ENCODE measurements around the gene KLRC4.
"Not testable (repeated sequence)": the region's sequence is repeated elsewhere in the genome, so short reads cannot be mapped to it uniquely, and the experiment has no call there.

Gene KLRC4, protein sequence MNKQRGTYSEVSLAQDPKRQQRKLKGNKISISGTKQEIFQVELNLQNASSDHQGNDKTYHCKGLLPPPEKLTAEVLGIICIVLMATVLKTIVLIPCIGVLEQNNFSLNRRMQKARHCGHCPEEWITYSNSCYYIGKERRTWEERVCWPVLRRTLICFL

DNA sequence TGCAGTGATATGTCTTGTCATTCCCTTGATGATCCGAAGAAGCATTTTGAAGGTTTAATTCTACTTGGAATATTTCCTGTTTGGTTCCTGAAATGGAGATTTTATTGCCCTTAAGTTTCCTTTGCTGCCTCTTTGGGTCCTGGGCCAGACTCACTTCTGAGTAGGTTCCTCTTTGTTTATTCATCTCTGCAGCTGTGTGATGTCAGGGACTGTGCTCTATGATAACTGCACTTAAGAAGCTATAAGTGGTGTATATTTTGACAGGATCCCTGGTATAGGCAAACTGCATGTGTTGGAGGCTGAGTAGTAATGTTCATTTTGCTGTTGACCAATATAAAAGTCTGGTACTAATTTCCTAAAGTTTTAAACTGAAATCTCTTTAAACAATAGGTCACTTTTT lies at the start of gene KLRC4:
KLRC4 (minus strand) TSS at position 366 of the 400 bp plus-strand sequence; CDS start at position 184, 182 bp downstream.
- intact Hi-C loops (cut with DNase I), result no loop called here
- no peak for DNase-seq

DNA sequence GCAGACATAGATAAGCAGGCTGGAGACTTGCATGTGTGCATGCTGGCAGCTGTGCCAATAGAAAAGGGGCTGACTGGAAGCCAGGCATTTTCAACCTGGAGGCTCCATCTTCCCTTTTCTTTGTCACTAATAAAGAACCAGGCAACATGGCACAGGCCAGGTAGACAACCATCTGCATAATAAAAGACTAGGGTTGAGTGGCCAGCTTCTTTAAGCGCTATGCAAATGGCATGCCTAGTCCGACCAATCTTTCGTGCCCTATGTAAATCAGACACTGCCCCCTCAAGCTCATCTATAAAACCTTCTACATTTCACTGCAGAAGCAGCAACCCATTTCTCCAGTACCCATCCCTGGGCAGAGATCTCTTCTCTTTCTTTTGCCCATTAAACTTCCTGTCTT lies 48.2 kb upstream of the KLRC4 start:
- intact Hi-C loops (cut with DNase I), result no loop called here
- no peak for DNase-seq

DNA sequence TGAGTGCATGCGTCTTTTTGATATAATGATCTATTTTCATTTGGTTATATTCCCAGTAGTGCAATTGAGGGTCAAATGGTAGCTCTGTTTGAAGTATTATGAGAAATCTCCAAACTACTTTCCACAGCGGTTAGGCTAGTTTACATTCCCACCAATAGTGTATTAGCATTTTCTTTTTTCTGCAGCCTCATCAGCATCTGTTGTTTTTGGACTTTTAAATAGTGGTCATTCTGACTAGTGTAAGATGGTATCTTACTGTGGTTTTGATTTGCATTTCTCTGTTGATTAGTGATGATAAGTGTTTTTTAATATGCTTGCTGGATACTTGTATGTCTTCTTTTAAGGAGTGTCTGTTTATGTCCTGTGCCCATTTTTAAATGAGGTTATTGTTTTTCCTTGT lies 47.3 kb upstream of the KLRC4 start:
- DNase-seq, result no peak
- intact Hi-C loops (cut with DNase I), result no loop called here

DNA sequence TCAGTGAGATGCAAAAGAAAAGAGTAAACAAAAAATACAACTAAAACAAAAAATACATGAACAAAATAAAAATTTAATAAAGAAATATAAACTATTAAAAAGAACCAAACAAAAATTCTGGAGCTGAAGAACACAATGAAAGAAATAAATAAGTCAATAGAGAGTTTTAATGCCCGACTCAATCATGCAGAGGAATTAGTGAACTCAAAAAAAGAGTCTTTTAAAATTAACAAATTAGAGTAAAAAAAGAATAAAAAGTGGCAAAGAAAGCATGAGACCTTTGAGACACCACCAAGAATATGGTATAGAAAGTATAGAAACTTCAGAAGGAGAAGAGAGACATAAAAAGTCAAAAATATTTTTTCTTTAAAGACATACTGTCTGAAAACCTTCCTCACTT lies 46.2 kb upstream of the KLRC4 start:
- intact Hi-C loops (cut with DNase I), result no loop called here
- no peak for DNase-seq

DNA sequence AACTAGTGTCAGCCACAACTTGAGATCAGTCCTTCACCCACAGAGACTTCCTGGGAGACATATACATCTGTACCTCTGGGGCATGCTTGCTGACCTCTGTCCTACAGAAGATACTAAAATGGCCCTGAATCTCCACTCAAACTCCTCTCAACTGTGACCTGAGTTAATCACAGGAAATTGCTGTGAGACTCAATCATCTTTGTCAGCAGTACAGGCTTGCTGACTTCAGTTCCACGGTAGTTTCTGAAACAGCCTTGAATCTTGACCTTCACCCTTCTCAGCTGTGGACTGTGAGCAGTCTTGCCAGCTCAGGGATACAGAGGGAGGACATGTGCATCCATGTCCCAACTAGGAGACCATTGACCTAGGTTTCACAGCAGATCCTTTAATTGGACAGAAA lies 45.0 kb upstream of the KLRC4 start:
- intact Hi-C loops (cut with DNase I), result no loop called here
- DNase-seq, result no peak

DNA sequence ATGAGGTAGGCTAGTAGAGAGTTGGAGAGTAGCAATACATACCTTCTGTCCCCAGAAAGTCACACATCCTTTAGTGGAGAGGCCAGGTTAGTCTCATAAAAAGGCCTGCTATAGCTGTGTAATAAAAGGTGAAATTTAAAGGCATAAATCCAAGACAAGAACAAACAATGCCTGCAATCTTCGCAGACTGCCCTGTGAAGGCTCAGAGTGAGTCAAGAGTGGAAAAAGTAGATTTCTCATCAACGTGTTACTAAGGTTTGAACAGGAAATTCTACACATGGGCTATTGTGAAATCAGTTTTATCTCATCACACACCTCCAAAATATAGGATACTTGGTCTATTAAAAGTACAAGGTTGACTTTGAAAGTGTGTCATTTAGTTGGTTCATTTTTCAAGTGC lies 43.6 kb upstream of the KLRC4 start, which contains the start of gene KLRC1:
KLRC1 (minus strand) TSS at position 222 of the 400 bp plus-strand sequence. CDS start 2,221 bp downstream, outside the sequence.
- no peak for DNase-seq
- intact Hi-C loops (cut with DNase I), result no loop called here

DNA sequence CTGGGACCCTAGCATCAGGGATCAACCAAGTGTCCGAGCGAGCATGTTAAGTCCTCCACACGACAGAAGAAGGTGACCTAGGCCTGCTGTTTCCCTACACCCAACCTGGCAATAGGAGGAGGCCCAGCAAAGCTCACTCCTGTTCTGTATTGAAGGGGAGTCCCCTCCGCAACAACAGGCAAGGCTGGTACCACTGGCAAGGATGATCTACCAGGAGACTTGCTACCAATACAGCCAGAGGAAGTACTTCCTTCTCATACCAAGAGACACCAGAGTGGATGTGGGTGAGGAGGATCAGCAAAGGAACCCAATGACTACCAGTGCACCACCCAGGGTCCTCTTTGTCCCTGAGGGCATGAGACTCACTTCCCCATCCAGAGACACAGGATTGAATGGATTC lies 38.7 kb upstream of the KLRC4 start:
- DNase-seq, result peak in 1 of 10 donors; percentile 61
- intact Hi-C loops (cut with DNase I), result no loop called here

DNA sequence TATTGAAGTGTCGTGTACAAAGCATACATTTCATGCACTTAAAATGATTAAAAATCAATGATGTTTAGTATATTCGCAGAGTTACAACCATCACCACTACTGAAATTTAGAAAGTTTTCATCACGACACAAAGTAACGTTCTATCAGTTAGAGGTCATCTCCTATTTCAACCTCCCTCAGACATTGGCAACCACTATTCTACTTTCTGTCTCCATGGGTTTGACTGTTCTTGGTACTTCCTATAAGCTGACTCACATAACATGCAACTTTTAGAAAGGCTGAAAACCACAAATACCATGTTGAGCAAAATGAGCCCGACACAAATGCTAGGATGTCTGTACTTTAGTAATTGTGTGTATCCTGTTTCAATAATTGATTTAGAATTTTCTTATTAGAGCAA lies 36.5 kb upstream of the KLRC4 start:
- DNase-seq; intact Hi-C loops (cut with DNase I): not testable (repeated sequence)

DNA sequence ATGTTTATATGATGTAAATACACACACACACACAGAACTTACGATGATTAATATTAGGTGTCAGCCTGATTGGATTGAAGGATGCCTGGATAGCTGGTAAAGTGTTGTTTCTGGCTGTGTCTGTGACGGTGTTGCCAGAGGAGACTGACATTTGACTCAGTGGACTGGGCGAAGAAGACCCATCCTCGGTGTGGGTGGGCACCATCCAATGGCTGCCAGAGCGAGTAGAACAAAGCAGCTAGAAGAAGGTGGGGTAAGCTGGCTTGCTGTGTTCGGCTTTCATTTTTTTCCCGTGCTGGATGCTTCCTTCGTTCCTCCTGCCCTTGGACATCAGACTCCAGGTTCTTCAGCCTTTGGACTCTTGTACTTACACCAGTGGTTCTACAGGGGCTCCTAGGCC lies 31.6 kb upstream of the KLRC4 start:
- DNase-seq, result peak in 1 of 10 donors; percentile 52
- intact Hi-C loops (cut with DNase I), result not testable (repeated sequence)

DNA sequence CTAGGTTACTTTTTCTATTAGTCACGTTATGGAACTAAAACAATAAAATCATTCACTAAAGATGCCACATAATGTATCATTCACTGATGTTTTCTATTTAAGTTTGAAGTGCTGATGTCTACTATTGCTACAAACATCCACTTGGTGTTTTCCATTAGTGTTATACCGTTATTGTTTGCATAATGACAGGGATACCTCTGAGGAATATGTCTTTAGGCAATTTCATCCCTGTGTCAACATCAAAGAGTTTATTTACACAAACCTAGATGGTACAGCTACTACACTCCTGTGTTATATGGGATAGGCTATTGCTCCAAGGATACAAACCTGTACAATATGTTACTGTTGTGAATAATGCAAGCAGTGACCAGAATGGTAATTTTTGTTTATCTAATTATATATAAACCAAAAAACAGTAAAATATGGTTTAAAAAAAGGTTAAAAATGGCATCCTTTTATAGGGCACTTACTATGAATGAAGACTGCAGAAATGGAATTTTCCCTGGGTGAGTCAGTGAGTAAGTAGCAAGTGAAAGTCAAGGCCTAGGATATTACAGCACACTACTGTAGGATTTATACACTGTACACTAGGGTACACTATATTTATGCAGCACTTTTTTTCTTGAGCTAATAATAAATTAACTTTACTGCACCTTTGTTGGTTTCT lies 30.2 kb upstream of the KLRC4 start:
- intact Hi-C loops (cut with DNase I); DNase-seq: not testable (repeated sequence)

DNA sequence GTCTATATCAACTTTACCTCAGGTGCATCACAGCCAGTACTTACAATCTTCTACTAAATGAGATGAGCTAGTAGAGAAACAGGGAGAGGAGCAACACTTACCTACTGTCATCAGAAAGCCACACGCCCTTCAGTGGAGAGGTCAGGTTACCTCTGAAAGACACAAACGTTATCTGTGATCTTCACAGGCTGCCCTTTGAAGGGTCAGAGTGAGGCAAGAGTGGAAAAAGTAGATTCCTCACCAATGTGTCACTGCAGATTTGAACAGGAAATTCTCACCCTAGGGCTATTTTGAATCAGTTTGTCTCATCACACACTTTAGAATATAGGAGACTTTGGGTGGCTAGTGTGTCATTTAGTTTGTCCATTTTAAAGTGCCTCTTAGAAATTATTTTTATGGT lies 28.0 kb upstream of the KLRC4 start:
- DNase-seq; intact Hi-C loops (cut with DNase I): not testable (repeated sequence)

DNA sequence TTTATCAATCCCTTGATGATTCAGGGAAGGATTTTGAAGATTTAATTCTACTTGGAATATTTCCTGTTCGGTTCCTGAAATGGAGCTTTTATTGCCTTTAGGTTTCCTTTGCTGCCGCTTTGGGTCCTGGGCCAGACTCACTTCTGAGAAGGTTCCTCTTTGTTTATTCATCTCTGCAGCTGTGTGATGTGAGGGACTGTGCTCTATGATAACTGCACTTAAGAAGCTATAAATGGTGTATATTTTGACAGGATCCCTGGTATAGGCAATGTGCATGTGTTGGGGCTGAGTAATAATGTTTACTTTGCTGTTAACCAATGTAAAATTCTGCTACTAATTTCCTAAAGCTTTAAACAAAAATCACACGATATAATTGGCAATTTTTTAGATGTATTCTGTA lies 26.3 kb upstream of the KLRC4 start, which contains the start of gene KLRC2:
KLRC2 (minus strand) TSS at position 195 of the 400 bp plus-strand sequence; CDS start at position 171, 24 bp downstream.
- intact Hi-C loops (cut with DNase I), result not testable (repeated sequence)
- DNase-seq, result peak in 1 of 10 donors; percentile 36

DNA sequence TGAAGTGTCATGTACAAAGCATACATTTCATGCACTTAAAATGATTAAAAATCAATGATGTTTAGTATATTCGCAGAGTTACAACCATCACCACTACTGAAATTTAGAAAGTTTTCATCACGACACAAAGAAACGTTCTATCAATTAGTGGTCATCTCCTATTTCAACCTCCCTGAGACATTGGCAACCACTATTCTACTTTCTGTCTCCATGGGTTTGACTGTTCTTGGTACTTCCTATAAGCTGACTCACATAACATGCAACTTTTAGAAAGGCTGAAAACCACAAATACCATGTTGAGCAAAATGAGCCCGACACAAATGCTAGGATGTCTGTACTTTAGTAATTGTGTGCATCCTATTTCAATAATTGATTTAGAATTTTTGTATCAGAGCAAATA lies 21.1 kb upstream of the KLRC4 start:
- intact Hi-C loops (cut with DNase I); DNase-seq: not testable (repeated sequence)

DNA sequence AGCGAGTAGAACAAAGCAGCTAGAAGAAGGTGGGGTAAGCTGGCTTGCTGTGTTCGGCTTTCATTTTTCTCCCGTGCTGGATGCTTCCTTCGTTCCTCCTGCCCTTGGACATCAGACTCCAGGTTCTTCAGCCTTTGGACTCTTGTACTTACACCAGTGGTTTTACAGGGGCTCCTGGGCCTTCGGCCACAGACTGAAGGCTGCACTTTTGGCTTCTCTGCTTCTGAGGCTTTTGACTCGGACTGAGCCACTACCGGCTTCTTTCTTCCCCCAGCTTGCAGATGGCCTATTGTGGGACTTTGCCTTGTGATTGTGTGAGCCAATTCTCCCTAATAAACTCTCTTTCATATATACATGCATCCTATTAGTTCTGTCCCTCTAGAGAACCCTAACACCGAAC lies 16.4 kb upstream of the KLRC4 start:
- intact Hi-C loops (cut with DNase I), result not testable (repeated sequence)
- peak in 4 of 10 donors; percentile 16 to 78 (median 45) for DNase-seq

DNA sequence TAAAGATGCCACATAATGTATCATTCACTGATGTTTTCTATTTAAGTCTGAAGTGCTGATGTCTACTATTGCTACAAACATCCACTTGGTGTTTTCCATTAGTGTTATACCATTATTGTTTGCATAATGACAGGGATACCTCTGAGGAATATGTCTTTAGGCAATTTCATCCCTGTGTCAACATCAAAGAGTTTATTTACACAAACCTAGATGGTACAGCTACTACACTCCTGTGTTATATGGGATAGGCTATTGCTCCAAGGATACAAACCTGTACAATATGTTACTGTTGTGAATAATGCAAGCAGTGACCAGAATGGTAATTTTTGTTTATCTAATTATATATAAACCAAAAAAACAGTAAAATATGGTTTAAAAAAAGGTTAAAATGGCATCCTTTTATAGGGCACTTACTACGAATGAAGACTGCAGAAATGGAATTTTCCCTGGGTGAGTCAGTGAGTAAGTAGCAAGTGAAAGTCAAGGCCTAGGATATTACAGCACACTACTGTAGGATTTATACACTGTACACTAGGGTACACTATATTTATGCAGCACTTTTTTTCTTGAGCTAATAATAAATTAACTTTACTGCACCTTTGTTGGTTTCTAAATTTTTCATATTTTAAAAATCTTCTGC lies 14.8 kb upstream of the KLRC4 start:
- DNase-seq; intact Hi-C loops (cut with DNase I): not testable (repeated sequence)

DNA sequence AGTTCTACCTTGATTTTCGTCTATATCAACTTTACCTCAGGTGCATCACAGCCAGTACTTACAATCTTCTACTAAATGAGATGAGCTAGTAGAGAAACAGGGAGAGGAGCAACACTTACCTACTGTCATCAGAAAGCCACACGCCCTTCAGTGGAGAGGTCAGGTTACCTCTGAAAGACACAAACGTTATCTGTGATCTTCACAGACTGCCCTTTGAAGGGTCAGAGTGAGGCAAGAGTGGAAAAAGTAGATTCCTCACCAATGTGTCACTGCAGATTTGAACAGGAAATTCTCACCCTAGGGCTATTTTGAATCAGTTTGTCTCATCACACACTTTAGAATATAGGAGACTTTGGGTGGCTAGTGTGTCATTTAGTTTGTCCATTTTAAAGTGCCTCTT lies 12.6 kb upstream of the KLRC4 start:
- intact Hi-C loops (cut with DNase I); DNase-seq: not testable (repeated sequence)

DNA sequence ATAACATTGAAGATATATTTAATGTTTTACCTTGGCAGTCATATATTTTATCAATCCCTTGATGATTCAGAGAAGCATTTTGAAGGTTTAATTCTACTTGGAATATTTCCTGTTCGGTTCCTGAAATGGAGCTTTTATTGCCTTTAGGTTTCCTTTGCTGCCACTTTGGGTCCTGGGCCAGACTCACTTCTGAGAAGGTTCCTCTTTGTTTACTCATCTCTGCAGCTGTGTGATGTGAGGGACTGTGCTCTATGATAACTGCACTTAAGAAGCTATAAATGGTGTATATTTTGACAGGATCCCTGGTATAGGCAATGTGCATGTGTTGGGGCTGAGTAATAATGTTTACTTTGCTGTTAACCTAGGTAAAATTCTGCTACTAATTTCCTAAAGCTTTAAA lies 10.8 kb upstream of the KLRC4 start, which contains the start of gene KLRC3:
KLRC3 (minus strand) TSS at position 262 of the 400 bp plus-strand sequence; CDS start at position 217, 45 bp downstream.
- intact Hi-C loops (cut with DNase I); DNase-seq: not testable (repeated sequence)

DNA sequence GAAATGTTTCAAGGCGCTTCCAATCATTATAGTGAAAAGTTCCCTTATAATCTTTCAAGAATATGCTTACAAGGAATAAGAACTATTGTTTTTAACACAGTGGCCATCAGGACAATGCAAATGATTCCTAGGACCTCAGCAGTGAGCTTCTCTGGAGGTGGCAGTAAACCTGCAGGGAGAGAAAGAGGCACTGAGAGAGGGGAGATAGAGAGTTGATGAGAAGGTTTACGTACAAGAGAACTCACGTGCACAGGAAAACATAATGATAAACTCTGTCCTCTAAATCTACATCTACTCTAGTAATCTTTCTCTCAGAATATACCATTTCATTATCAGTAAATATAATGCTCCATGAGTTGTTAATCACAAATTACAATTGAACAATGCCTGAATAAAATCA lies 715 bp downstream of the KLRC4 start:
- no peak for DNase-seq
- intact Hi-C loops (cut with DNase I), result no loop called here

DNA sequence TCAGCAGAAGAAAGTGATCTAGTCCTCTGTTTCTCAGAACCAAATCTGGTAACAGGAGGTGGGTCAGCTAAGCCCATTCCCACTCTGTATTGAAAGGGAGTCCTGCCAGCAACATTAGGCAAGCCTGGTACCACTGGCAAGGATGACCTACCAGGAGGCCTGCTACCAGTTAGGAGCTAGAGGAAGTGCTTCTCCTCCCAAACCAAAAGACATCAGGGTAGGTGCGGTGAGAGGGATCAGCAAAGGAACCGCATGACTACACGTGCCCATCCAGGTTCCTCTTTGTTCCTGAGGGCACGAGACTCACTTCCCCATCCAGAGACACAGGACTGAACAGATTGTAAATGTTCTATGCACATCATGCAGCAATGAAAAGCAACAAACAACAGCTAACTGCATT lies 2.8 kb downstream of the KLRC4 start:
- DNase-seq, result no peak
- intact Hi-C loops (cut with DNase I), result no loop called here

DNA sequence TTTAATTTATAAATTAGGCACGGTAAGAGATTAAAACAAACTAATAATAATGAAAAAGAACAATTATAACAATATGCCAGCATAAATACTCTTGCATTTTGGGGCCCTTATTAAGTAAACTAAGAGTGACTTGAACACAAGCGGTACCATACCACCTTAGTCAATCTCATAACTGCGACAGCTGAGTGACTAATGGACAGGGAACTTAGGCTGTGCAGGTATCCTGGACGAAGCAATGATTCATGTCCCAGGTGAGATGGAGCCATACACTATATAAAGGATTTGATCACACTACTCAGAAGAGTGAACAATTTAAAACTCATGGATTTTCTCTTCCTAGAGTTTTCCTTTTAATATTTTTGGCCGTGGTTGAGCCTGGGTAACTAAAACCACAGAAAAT lies 4.3 kb downstream of the KLRC4 start:
- intact Hi-C loops (cut with DNase I), result no loop called here
- DNase-seq, result no peak

DNA sequence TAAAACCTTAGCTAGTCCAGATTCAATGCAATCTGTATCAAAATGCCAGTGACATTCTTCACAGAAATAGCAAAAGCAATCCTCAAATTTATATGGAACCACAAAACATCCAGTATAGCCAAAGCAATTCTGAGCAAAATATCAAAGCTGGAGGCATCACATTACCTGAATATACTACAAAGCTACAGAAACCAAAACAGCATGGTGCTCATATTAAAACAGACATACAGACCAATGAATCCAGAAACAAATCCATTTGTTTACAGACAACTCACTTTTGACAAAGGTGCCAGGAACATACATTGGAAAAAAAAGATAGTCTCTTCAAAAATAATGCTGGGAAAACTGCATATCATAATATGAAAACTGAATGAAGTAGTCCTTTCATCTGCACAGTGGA lies 4.8 kb downstream of the KLRC4 start:
- DNase-seq, result no peak
- intact Hi-C loops (cut with DNase I), result no loop called here
